G401 (cell line): ENCODE data around the gene C3orf22. TPM values are rescaled to one million over a fixed set of nuclear protein-coding genes. Genes with fewer than 3 reads are reported as not detected.

Source experiments
- DNase-seq: peaks from one replicate; pipeline ENCODE4 v3.0.0-alpha.2; 2015; ENCODE audit warnings: low spot score
- in situ Hi-C: cut with HindIII; loops from 2 replicates; pipeline ENCODE4 v1.10.0; 2016; ENCODE audit warnings: low sequenced_read_pairs, mixed read lengths
- total RNA-seq: library from RNA; depleted of rRNA; stranded (reverse); fragments of >200 nt; shearing (Covaris generic); gene quantifications from 2 replicates; pipeline ENCODE4 v1.2.3, GENCODE V29; 2014

Gene C3orf22
- total RNA-seq, 1 experiment from 2014 or later, result not detected

- in situ Hi-C loops, result no loop called here
Observed at GRCh38 chr3:126518779-126519177, 40.0 kb downstream of the C3orf22 start.

GRCh38 chr3:126517986-126518778 lies 40.5 kb downstream of the C3orf22 start:
- no peak for DNase-seq
- in situ Hi-C loops, result no loop called here

More at GRCh38 chr3:126518779-126519177, 40.0 kb downstream of the C3orf22 start:
- DNase-seq, result no peak

GRCh38 chr3:126517291-126517951 lies 41.3 kb downstream of the C3orf22 start, which contains the start of gene UROC1:
Gene UROC1 (minus strand): TSS chr3:126517773. CDS start chr3:126517719, 54 bp downstream.
- in situ Hi-C loops, result no loop called here

GRCh38 chr3:126516936-126517290 lies 41.8 kb downstream of the C3orf22 start:
- DNase-seq, result no peak

More at GRCh38 chr3:126517291-126517951, 41.3 kb downstream of the C3orf22 start, which contains the start of gene UROC1:
- no peak for DNase-seq

GRCh38 chr3:126516152-126516935 lies 42.4 kb downstream of the C3orf22 start:
- no peak for DNase-seq
- in situ Hi-C loops, result no loop called here

More at GRCh38 chr3:126516936-126517290, 41.8 kb downstream of the C3orf22 start:
- in situ Hi-C loops, result no loop called here

GRCh38 chr3:126515066-126515706 lies 43.5 kb downstream of the C3orf22 start:
- no peak for DNase-seq

GRCh38 chr3:126514161-126514560 lies 44.6 kb downstream of the C3orf22 start:
- DNase-seq, result peak; percentile 34
- in situ Hi-C loops, result no loop called here

More at GRCh38 chr3:126515066-126515706, 43.5 kb downstream of the C3orf22 start:
- in situ Hi-C loops, result no loop called here

- DNase-seq, result peak; percentile 37
- in situ Hi-C loops, result no loop called here
Observed at GRCh38 chr3:126512916-126513650, 45.6 kb downstream of the C3orf22 start.

GRCh38 chr3:126512026-126512425 lies 46.7 kb downstream of the C3orf22 start:
- in situ Hi-C loops, result no loop called here
- peak; percentile 66 for DNase-seq

GRCh38 chr3:126511291-126511690 lies 47.4 kb downstream of the C3orf22 start:
- DNase-seq, result no peak
- in situ Hi-C loops, result no loop called here

GRCh38 chr3:126510308-126510910 lies 48.3 kb downstream of the C3orf22 start:
- no peak for DNase-seq
- in situ Hi-C loops, result no loop called here

GRCh38 chr3:126509597-126510307 lies 49.0 kb downstream of the C3orf22 start:
- no peak for DNase-seq
- in situ Hi-C loops, result no loop called here

GRCh38 chr3:126508564-126508964 lies 50.2 kb downstream of the C3orf22 start:
- in situ Hi-C loops, result no loop called here
- DNase-seq, result no peak

- in situ Hi-C loops, result no loop called here
- no peak for DNase-seq
Observed at GRCh38 chr3:126507886-126508285, 50.8 kb downstream of the C3orf22 start.

- in situ Hi-C loops, result no loop called here
- DNase-seq, result no peak
Observed at GRCh38 chr3:126503701-126504100, 55.0 kb downstream of the C3orf22 start.

- in situ Hi-C loops, result no loop called here
- DNase-seq, result no peak
Observed at GRCh38 chr3:126502656-126503055, 56.1 kb downstream of the C3orf22 start.

- DNase-seq, result no peak
- in situ Hi-C loops, result no loop called here
Observed at GRCh38 chr3:126501736-126502135, 57.0 kb downstream of the C3orf22 start.
